H9 (cell line): ENCODE measurements around the gene OR12D2. TPM values are rescaled to one million over a fixed set of nuclear protein-coding genes. Genes with fewer than 3 reads are reported as not detected.

Source experiments
- total RNA-seq: library from RNA; stranded (reverse); gene quantifications from 2 replicates; pipeline ENCODE4 v1.2.1, GENCODE V29; 2021

The OR12D2 gene
- total RNA-seq, 1 experiment from 2014 or later: not detected

Other genes starting within 250 kb of the OR12D2 start
- gene OR2J2, start 224.7 kb upstream of the OR12D2 start, total RNA-seq: not detected in 2 replicates
- not detected in 2 replicates for gene OR14J1, start 93.9 kb upstream of the OR12D2 start, total RNA-seq
- gene OR5V1, start 26.8 kb upstream of the OR12D2 start, total RNA-seq: not detected in 2 replicates
- not detected in 2 replicates for gene OR12D3, start 20.3 kb upstream of the OR12D2 start, total RNA-seq
- gene OR12D1, start 19.3 kb downstream of the OR12D2 start, total RNA-seq: not detected in 2 replicates
- not detected in 2 replicates for gene OR10C1, start 43.7 kb downstream of the OR12D2 start, total RNA-seq
- gene OR11A1, start 61.4 kb downstream of the OR12D2 start, total RNA-seq: not detected in 2 replicates
- not detected in 2 replicates for gene OR2H1, start 61.5 kb downstream of the OR12D2 start, total RNA-seq
- gene MAS1L, start 92.3 kb downstream of the OR12D2 start, total RNA-seq: not detected in 2 replicates
- not detected in 2 replicates for gene UBD, start 164.1 kb downstream of the OR12D2 start, total RNA-seq
- not detected in 2 replicates for gene OR2H2, start 189.5 kb downstream of the OR12D2 start, total RNA-seq
- 132 and 146 TPM in 2 replicates for gene GABBR1, start 237.6 kb downstream of the OR12D2 start, total RNA-seq